HL-60 (cell line): ENCODE data around the gene SLC16A5.

ENCODE experiments used
- CTCF ChIP-seq: IDR thresholded peaks from one replicate; pipeline ENCODE4 v1.5.1; 2011; ENCODE audit warnings: low read length, control low read depth, inconsistent platforms; ENCODE audit not compliant: insufficient read depth
- GABPA ChIP-seq: IDR thresholded peaks from 2 replicates; pipeline ENCODE4 v1.6.1; 2012; ENCODE audit warnings: low read depth
- POLR2AphosphoS5 ChIP-seq: IDR thresholded peaks from 2 replicates; pipeline ENCODE4 v1.6.1; 2012; ENCODE audit warnings: low read depth

GRCh38 chr17:75144816-75145512 is 57.2 kb downstream of the SLC16A5 start:
- TF ChIP-seq CTCF = no peak
- no peak for TF ChIP-seq POLR2AphosphoS5
- TF ChIP-seq GABPA = no peak
